ENCODE data around the gene ARMC6. TPM values are rescaled to one million over a fixed set of nuclear protein-coding genes. Genes with fewer than 3 reads are reported as not detected.

ARMC6 gene
- polyA plus RNA-seq, 1 donor from 2014 or later: 74.4 TPM

GRCh38 chr19:19103167-19103566 is 69.8 kb downstream of the ARMC6 start:
- H3F3A ChIP-seq (ENCODE audit: insufficient read depth, low read length, poor library complexity, severe bottlenecking): no peaks in the 10 kb centered on the region
- H3K4me3 ChIP-seq (ENCODE audit: low read length): no peak overlapping the region
- H3K9me3 ChIP-seq (ENCODE audit: low read length): no peaks in the 10 kb centered on the region
- H3K36me3 ChIP-seq (ENCODE audit: insufficient read depth, low read length): no peaks in the 10 kb centered on the region
- no peaks in the 10 kb centered on the region for H3K79me2 ChIP-seq (replicated peaks; ENCODE audit: insufficient read depth, low read length)
- TF ChIP-seq TAF1 (IDR thresholded peaks at IDR 0.05; ENCODE audit: low read depth) (no peak), MXI1 (conservative IDR thresholded peaks at IDR 0.05; ENCODE audit: poor library complexity, severe bottlenecking) (no peak), RAD21 (conservative IDR thresholded peaks at IDR 0.05) (no peak), POLR2AphosphoS5 (IDR thresholded peaks at IDR 0.05) (no peak), CTCF (IDR thresholded peaks at IDR 0.05; ENCODE audit: poor library complexity, severe bottlenecking) (no peak), REST (IDR thresholded peaks at IDR 0.05; ENCODE audit: borderline replicate concordance) (no peak), EP300 (conservative IDR thresholded peaks at IDR 0.05; ENCODE audit: poor library complexity, severe bottlenecking) (no peak), EZH2 (IDR thresholded peaks at IDR 0.05; ENCODE audit: borderline replicate concordance, insufficient read depth, low read length, poor library complexity, severe bottlenecking) (no peak), SMC3 (conservative IDR thresholded peaks at IDR 0.05; ENCODE audit: poor library complexity) (no peak)
- H3K4me2 ChIP-seq (ENCODE audit: low read length): no peak overlapping the region
- H4K20me1 ChIP-seq (ENCODE audit: insufficient read depth): no peaks in the 10 kb centered on the region
- H3K27me3 ChIP-seq (ENCODE audit: insufficient read depth, low read depth, low read length): no peaks in the 10 kb centered on the region
- no peak overlapping the region for H3K27ac ChIP-seq (ENCODE audit: low read length)
- H2AFZ ChIP-seq (ENCODE audit: low read depth, low read length): no peak overlapping the region
- no peak overlapping the region for H3K9ac ChIP-seq (ENCODE audit: low read length)
- no peaks in the 10 kb centered on the region for H3K9me2 ChIP-seq (ENCODE audit: insufficient read depth, low read length)

GRCh38 chr19:19105365-19106055 is 72.1 kb downstream of the ARMC6 start:
- Histone ChIP-seq H3K4me3 (ENCODE audit: low read length) (no peak overlapping the region), H3K79me2 (replicated peaks; ENCODE audit: insufficient read depth, low read length) (no peaks in the 10 kb centered on the region), H3K27ac (ENCODE audit: low read length) (no peak overlapping the region), H3K36me3 (ENCODE audit: insufficient read depth, low read length) (no peaks in the 10 kb centered on the region), H3K9me3 (ENCODE audit: low read length) (no peaks in the 10 kb centered on the region), H3K9ac (ENCODE audit: low read length) (no peak overlapping the region), H3K9me2 (ENCODE audit: insufficient read depth, low read length) (no peaks in the 10 kb centered on the region), H3K27me3 (ENCODE audit: insufficient read depth, low read depth, low read length) (no peaks in the 10 kb centered on the region), H2AFZ (ENCODE audit: low read depth, low read length) (no peak overlapping the region), H3K4me2 (ENCODE audit: low read length) (no peak overlapping the region), H3F3A (ENCODE audit: insufficient read depth, low read length, poor library complexity, severe bottlenecking) (no peaks in the 10 kb centered on the region), H4K20me1 (ENCODE audit: insufficient read depth) (no peaks in the 10 kb centered on the region)
- TF ChIP-seq RAD21 (conservative IDR thresholded peaks at IDR 0.05) (no peak), CTCF (IDR thresholded peaks at IDR 0.05; ENCODE audit: poor library complexity, severe bottlenecking) (no peak), REST (IDR thresholded peaks at IDR 0.05; ENCODE audit: borderline replicate concordance) (no peak), SMC3 (conservative IDR thresholded peaks at IDR 0.05; ENCODE audit: poor library complexity) (no peak), TAF1 (IDR thresholded peaks at IDR 0.05; ENCODE audit: low read depth) (no peak), MXI1 (conservative IDR thresholded peaks at IDR 0.05; ENCODE audit: poor library complexity, severe bottlenecking) (no peak), POLR2AphosphoS5 (IDR thresholded peaks at IDR 0.05) (no peak)
